ENCODE data around the gene MVB12B.

DNA sequence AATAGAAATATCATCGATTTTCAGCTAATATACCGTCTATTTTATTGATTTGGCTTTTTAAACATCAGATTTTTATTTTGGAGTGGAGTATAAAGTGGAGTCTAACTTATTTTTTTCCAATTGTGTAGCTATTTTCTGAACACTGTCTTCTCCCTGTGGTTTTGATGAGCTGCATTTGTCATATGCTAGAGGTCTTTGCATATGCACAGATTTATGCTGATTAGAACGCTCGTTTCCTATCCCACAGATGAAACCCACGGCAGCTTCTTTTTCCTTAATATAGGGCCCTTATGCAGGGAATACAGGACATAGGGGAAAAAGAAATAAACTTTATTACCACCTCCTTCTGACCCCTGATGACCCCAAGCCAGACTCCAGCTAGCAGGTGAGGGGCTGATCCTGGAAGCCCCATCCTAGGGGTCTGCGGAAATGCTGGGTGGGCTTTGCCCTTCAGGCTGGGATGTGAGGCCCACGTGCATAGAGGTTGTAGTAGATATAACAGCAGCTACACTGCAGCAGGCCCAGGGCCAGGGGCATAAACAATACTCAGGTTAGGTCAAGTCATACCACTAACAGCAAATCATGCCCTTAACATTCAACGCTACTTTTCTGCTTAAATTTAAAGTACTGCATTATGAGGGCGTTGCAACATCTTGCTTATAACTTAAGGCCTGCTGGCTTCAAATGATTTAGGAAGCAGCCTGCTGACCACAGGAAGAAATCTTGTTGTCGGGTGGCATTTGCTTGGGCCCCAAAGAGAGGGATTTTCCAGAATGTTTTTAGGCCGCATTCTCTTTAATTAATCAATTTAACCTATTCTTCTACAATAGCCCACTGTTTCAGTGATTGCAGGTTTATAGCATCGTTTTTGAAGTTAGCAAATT lies 28.5 kb downstream of the MVB12B start:
- TF ChIP-seq EZH2 (IDR thresholded peaks at IDR 0.05): no peak
- no peak for TF ChIP-seq TCF7L2 (IDR thresholded peaks at IDR 0.05; ENCODE audit: borderline replicate concordance, extremely low read depth, insufficient read depth, insufficient read length)
- TF ChIP-seq, protein P1, sequence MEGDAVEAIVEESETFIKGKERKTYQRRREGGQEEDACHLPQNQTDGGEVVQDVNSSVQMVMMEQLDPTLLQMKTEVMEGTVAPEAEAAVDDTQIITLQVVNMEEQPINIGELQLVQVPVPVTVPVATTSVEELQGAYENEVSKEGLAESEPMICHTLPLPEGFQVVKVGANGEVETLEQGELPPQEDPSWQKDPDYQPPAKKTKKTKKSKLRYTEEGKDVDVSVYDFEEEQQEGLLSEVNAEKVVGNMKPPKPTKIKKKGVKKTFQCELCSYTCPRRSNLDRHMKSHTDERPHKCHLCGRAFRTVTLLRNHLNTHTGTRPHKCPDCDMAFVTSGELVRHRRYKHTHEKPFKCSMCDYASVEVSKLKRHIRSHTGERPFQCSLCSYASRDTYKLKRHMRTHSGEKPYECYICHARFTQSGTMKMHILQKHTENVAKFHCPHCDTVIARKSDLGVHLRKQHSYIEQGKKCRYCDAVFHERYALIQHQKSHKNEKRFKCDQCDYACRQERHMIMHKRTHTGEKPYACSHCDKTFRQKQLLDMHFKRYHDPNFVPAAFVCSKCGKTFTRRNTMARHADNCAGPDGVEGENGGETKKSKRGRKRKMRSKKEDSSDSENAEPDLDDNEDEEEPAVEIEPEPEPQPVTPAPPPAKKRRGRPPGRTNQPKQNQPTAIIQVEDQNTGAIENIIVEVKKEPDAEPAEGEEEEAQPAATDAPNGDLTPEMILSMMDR (IDR thresholded peaks at IDR 0.05 in 2 of 3, conservative IDR thresholded peaks at IDR 0.05 in 1 of 3; ENCODE audit: borderline replicate concordance in 1 of 3, insufficient read depth in 1 of 3, low read depth in 2 of 3, low read length in 2 of 3): no peak
- no peak for TF ChIP-seq POLR2A (IDR thresholded peaks at IDR 0.05; ENCODE audit: borderline replicate concordance, extremely low read depth, insufficient read depth, insufficient read length)
- no peak for TF ChIP-seq SP1 (IDR thresholded peaks at IDR 0.05; ENCODE audit: low read depth)
- TF ChIP-seq, protein P2, sequence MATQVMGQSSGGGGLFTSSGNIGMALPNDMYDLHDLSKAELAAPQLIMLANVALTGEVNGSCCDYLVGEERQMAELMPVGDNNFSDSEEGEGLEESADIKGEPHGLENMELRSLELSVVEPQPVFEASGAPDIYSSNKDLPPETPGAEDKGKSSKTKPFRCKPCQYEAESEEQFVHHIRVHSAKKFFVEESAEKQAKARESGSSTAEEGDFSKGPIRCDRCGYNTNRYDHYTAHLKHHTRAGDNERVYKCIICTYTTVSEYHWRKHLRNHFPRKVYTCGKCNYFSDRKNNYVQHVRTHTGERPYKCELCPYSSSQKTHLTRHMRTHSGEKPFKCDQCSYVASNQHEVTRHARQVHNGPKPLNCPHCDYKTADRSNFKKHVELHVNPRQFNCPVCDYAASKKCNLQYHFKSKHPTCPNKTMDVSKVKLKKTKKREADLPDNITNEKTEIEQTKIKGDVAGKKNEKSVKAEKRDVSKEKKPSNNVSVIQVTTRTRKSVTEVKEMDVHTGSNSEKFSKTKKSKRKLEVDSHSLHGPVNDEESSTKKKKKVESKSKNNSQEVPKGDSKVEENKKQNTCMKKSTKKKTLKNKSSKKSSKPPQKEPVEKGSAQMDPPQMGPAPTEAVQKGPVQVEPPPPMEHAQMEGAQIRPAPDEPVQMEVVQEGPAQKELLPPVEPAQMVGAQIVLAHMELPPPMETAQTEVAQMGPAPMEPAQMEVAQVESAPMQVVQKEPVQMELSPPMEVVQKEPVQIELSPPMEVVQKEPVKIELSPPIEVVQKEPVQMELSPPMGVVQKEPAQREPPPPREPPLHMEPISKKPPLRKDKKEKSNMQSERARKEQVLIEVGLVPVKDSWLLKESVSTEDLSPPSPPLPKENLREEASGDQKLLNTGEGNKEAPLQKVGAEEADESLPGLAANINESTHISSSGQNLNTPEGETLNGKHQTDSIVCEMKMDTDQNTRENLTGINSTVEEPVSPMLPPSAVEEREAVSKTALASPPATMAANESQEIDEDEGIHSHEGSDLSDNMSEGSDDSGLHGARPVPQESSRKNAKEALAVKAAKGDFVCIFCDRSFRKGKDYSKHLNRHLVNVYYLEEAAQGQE (IDR thresholded peaks at IDR 0.05; ENCODE audit: low read depth): no peak
- TF ChIP-seq YY1 (IDR thresholded peaks at IDR 0.05; ENCODE audit: extremely low read depth, insufficient replicate concordance, low read depth, low read length): no peak
- no peak for TF ChIP-seq RAD21 (IDR thresholded peaks at IDR 0.05; ENCODE audit: low read depth)

Measured in HCT116 (cell line).